Sigmoid colon (tissue), 4 donors: ENCODE data around the gene FCRL2.

Experiments used
- CTCF ChIP-seq, 4 experiments: fragments of 450-650 bp in 3 of 4; fragments of 200-600 bp in 1 of 4; IDR thresholded peaks; one replicate each; pipeline ENCODE4 v1.5.1; 2016 to 2019; ENCODE audit warnings: antibody characterized with exemption in 4 of 4, mild to moderate bottlenecking in 3 of 4, moderate library complexity in 2 of 4
- EP300 ChIP-seq, 4 donors: sonication (generic); formaldehyde crosslinking; IDR thresholded peaks; one replicate each; pipeline ENCODE4 v1.6.1; 2017; ENCODE audit warnings: antibody characterized with exemption in 4 of 4
- POLR2AphosphoS5 ChIP-seq, 4 donors: sonication (generic); formaldehyde crosslinking; IDR thresholded peaks; one replicate each; pipeline ENCODE4 v1.6.1; 2017; ENCODE audit warnings: antibody characterized with exemption in 4 of 4

- TF ChIP-seq CTCF (IDR thresholded peaks at IDR 0.05) (no peak), POLR2AphosphoS5 (IDR thresholded peaks at IDR 0.05) (no peak), EP300 (IDR thresholded peaks at IDR 0.05) (no peak)
Measured at GRCh38 chr1:157734321-157734720, 42.6 kb downstream of the FCRL2 start.
